ENCODE results near the gene ZGRF1. TPM values are rescaled to one million over a fixed set of nuclear protein-coding genes. Genes with fewer than 3 reads are reported as not detected.
"Not testable (repeated sequence)": the region's sequence is repeated elsewhere in the genome, so short reads cannot be mapped to it uniquely, and the experiment has no call there.

Gene ZGRF1
- total RNA-seq, 1 donor from 2014 or later: 4.2 TPM

- DNase-seq (ENCODE audit: low read depth in 2 of 2): not testable (repeated sequence)
Observed at GRCh38 chr4:112554271-112554670, 82.4 kb downstream of the ZGRF1 start.

DNA sequence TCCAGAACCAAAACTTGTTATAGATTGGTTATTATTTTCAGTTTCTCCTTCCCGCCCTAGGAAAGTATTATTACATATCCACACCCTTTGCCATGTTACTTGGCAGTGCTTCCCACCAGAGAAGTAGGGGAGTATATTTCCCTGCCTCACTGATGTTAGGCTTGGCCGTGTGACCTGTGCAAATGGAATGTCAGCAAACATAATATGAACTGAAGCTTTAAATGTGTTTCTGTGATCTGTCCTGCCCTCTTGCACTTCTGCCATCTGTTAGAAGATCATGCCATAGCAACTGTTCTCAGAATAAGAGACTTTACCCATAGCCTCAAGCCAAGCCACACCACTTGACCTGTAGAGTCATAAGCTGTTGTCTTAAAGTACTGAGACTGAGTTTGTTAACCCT, 84.0 kb downstream of the ZGRF1 start:
- DNase-seq (ENCODE audit: low read depth in 2 of 2): no peak

DNA sequence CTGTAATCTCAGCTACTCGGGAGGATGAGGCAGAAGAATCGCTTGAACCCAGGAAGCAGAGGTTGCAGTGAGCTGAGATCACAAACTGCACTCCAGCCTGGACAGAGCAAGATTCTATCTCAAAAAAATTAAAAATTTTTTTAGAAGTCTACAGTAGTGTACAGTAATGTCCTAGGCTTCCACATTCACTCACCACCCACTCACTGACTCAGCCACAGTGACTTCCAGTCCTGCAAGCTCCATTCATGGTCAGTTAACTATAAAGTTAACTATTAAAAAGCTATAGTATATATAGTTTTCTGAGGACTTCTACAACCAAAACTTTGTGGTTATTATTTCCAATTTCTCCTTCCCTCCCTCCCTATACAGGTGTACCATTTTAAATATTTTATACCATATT, 86.0 kb downstream of the ZGRF1 start:
- DNase-seq (ENCODE audit: low read depth in 2 of 2): no peak

DNA sequence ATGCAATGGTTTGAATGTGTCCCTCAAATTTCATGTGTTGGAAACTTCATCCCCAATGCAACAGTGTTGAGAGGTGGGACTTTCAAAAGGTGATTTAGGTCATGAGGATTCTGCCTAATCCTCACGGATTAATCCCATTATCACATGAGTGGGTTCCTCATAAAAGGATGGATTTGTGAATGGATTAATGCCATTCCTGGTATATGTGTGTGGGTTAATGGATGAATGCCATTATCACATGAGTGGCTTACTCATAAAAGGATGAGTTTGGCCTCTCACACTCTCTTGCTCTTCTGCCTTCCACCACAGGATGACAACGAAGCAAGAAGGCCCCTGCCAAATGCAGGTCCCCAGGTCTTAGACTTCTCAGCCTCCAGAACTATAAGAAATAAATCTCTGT, 90.2 kb downstream of the ZGRF1 start:
- no peak for DNase-seq (ENCODE audit: low read depth in 2 of 2)

- no peak for DNase-seq (ENCODE audit: low read depth in 2 of 2)
Observed at GRCh38 chr4:112545346-112545745, 91.4 kb downstream of the ZGRF1 start.

GRCh38 chr4:112540695-112541094, 96.0 kb downstream of the ZGRF1 start:
- DNase-seq (ENCODE audit: low read depth in 2 of 2): no peak

DNA sequence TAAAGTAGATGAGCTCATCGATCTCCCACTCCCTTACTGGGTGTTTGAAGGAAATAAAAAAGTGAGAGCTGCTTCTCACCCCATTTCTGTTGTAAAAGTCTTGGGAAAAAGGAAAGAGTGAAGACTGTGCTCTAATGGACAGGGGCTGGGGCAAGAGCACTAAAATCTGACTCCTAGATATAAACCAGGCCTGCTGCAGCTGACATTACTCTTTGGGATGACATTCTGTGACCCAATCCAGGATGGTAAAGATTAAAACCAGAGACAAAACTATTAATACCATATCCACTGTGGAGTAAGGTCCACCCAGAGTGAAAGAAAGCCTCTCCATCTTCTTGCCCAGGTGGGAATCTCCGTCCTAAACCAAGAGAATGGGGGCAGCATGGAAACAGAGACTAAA, 100.6 kb downstream of the ZGRF1 start:
- no peak for DNase-seq (ENCODE audit: low read depth in 2 of 2)

GRCh38 chr4:112532267-112532666, 104.4 kb downstream of the ZGRF1 start:
- no peak for DNase-seq (ENCODE audit: low read depth in 2 of 2)

DNA sequence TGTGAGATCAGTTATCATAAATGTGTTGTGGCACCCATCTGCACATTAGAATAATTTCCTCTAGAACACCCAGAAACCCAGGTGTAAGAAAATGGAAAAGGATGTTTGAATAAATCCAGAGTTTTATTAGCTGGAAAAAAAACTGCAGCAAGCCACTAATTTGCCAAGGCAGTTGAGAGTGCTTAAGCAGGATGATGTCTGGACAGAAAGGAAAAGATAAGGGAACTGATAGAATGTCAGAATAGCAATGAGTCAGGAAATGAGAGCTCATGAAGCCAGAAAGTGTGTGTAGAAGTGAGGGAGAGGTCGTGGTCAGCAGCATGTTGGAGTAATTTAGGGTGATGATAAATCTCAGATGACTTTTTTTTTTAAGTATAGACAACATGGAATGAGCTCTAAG, 105.6 kb downstream of the ZGRF1 start:
- no peak for DNase-seq (ENCODE audit: low read depth in 2 of 2)

DNA sequence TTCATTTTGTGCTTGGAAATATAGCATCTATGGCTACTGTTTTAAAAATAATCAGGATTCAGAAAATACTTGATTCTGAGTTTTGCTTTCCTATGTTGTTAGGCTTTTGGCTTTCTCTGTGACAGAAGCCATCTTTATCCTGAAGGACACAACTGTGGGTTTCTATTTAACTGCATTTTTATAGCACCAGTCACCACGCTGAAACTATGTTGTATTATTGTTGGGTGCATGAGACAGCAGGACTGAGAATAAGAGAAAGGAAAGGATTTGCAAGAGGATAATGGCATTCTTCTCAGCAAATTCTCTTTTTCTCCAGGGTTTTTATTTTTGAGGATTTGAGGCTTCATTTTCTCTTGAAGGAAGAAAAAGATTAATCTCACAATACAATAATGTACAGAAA, 110.6 kb downstream of the ZGRF1 start:
- DNase-seq (ENCODE audit: low read depth in 2 of 2): no peak

DNA sequence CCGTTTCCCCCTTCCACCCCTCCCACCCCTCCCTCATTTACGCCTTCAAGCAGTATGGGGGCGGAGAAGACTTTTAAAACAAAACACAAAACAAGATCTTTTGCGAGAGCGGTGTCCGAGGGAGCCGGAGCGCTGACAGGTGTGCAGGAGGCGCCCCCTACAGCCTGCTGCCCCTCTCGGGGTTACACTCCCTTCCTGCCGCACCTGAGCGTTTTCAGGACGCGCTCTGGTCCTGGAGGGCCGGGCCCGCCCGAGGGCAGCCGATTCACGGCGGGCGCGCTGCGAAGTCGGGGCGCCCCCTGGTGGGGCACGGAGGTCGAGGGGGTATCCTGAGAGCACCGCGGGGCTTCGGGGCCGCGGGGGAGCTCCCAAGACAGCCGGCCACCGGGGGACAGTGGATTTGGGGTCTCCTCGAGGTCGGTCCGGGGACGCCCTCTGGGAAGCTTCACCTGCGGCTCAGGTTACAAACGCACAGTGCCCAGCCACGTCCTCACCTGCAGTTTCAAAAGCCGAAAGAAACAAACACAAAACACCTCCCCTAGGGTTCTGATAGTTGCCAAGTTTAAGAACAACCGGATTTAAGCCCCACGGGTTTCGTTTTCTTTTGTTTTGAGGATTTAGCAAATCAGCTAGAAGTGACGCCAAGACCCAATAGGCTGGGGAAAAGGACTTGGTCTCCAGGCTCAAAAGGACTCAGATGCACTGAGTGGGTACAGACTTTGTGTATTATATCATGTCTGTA, 112.8 kb downstream of the ZGRF1 start:
- peak; percentile 29 to 51 for DNase-seq (ENCODE audit: low read depth in 2 of 2)

- DNase-seq (ENCODE audit: low read depth in 2 of 2): peak; percentile 38 to 57
Observed at GRCh38 chr4:112523008-112523721, 113.5 kb downstream of the ZGRF1 start.

GRCh38 chr4:112522431-112522830, 114.3 kb downstream of the ZGRF1 start:
- not testable (repeated sequence) for DNase-seq (ENCODE audit: low read depth in 2 of 2)

DNA sequence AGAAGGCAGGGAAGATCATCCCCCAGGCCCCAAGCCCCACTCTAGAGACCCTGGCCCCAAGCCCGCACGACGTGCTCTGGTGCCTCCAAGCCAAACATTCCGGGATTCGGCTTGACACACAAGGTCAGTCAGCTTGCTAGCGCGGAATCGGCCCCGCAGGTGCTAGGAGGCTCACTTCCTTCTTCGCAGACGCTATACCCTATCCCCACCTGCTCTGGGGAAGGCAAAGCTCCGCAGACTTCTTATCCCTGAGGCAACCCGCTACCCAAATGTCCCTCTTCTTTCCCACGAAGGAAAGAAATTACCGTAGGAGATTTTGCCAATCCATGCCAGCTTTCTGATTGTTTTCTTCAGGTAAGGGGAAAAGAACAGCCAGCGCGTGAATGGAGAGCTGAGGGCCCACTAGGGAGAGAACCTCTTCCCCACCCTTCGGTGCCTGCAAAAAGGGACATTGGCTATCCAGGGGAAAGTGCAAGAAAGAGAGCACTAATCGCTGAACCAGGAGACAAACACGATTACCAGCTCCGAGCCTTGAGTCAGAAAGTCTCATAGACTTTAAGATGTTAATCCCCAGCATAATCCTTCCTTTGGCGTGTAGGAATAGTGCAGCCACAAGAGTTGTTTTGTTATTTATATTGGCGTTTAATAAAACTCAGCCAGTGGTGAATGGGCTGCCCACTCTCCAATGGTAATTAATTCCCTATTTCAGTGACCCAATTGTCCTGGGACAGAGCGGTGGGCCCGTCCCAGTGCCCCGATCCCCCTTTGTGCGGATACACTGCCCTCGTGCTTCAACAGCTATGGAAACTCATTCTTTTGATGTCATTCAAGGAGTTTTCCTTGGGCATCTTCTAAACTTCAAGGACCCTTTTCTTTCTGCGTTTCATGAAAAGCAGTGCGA, 115.3 kb downstream of the ZGRF1 start:
- no peak for DNase-seq (ENCODE audit: low read depth in 2 of 2)

- no peak for DNase-seq (ENCODE audit: low read depth in 2 of 2)
Observed at GRCh38 chr4:112520598-112521122, 116.0 kb downstream of the ZGRF1 start.

DNA sequence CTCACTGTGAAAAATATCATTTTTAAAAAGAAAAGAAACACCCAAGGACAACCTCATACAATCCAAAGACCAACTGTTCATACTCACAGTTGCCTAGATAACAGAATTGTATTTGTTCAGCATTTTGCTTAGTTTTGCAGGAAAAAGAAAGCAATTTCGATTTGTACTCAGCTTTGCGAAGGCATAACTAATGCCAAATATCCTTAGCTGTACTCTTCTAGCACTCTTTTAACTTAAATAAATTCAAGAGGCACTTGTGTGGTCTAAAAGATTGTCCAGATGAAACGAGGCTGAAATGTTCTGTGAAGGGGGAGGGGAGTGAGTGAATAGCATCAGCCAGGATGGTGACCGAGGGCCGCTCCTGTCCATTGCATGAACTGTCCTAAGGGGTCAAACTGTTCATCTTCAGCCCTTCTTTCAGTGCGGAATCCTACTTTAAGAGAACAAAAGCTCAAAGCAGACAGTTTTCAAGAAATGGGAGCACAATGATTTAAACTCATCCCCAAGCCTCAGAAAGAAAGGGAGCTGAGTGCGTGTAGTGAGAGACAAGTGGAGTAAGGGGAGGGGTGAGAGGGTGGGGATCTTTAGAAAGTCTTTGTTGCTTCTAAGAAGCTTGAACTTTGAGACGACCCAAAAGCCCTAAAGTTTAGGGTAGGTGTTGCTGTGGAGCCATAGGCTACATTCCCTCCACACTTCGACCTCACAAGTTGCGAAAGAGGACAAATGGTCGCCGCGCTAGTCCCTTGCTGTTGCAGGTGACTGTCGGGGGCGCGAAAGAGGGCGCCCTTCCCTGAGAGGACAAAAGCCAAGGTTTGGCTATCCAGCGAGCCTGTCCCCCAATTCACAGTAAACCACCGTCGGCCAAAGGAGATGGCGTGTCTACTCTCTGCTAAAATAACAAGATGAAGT, 116.8 kb downstream of the ZGRF1 start:
- DNase-seq (ENCODE audit: low read depth in 2 of 2): no peak

GRCh38 chr4:112518675-112519074, 118.0 kb downstream of the ZGRF1 start:
- DNase-seq (ENCODE audit: low read depth in 2 of 2): no peak

DNA sequence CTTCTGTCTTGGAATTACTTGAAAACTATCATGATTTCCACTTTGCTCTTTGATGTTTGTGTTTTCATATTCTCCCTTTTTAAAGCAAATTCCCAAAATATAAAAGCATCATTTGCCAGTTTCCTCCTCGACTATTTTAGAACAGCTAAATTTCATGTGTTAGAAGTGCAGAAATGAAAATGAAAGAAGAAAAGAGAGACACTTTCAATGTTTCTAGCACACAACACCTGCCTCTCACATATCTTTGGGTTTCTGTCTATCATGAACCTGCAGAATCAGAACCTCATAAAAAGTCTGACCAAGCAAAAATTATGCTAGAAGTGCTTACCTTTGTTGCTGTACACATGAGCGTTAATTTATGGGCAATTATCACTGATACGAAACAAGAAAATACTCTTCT, 118.8 kb downstream of the ZGRF1 start:
- no peak for DNase-seq (ENCODE audit: low read depth in 2 of 2)

DNA sequence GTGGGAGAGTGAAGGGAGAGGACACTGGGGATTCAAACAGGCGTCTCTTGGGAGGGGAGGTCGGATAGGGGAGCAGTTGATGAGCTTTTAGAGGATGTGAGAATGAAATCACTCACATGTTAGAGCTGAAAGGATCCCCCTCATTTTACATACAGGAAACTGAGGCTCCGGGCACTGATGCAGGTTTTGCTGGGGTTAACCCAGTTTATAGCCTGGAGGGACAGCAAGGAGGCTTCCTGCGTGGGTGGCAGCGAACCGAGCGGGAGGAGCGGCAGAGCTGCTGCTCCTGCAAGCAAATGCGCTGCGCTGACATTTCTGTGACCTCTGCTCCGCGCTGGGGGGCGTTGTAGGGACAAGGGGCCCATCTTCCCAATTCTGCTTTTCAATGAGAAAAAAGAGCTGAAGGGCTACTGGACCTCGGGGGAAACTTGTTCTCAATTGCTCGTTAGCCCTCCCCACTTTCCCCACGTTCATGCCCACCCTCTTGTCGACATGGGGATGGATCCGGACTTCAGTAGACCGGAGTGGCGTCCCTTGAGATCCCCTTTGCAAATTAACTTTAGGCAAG, 119.6 kb downstream of the ZGRF1 start:
- DNase-seq (ENCODE audit: low read depth in 2 of 2): no peak

DNA sequence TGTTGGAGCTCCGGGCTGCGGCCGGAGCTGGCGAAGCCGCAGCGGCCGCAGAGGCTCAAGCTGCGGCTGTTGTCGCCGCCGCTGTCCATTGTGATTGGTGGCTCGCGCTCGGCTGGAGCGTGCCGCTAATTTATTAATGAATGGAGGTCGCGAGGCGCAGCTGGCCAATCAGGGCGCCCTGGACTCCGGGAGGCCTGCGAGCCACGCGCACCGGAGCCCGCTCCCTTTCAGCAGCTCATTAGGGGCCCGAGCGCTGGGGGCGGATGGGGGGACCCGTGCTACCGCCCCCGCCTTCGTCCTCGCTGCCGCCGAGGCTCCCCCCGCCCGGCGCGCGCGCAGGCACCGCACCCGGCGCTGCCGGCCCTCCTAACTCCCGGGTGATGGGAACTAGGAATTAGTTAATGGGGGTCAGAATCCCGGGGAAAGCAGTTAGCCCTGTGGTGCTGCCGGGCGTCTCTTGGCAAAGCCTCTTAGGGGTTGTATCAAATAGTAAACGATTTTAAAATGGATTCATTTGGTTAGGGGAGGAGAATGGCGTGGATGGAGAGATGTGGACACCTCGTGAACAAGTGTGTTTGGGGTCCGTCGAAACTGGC, 120.1 kb downstream of the ZGRF1 start:
- DNase-seq (ENCODE audit: low read depth in 2 of 2): peak; percentile 28 to 43

Data from lung microvascular endothelial cell (primary cell).